Body of pancreas (tissue), 4 donors: ENCODE results near the gene PSD. TPM values are rescaled to one million over a fixed set of nuclear protein-coding genes. Genes with fewer than 3 reads are reported as not detected.

Experiments
- ATAC-seq: fragments of 150-250 bp; one replicate; pipeline ENCODE4 v1.9.1; 2016
- DNase-seq, 4 donors: peaks; one replicate each; pipeline ENCODE4 v3.0.0-alpha.2; 2019
- H3K27ac ChIP-seq, 4 donors: fragments of 200-600 bp; sonication (generic); 1 replicate in 3 of 4; 2 replicates in 1 of 4; pipeline versions ENCODE4 v1.5.1 to v1.6.1; 2016 to 2019; ENCODE audit warnings: mild to moderate bottlenecking in 1 of 4, mixed read lengths in 1 of 4, moderate library complexity in 1 of 4
- H3K27me3 ChIP-seq, 2 donors: fragments of 200-600 bp; sonication (generic); one replicate each; pipeline ENCODE4 v1.6.0; 2016; ENCODE audit warnings: mild to moderate bottlenecking in 1 of 2
- H3K36me3 ChIP-seq, 2 donors: fragments of 200-600 bp; sonication (generic); replicated peaks in 1 of 2; 2 replicates each; pipeline ENCODE4 v1.5.1; 2016; ENCODE audit warnings: low read depth in 2 of 2; ENCODE audit not compliant: insufficient read depth in 1 of 2
- H3K4me1 ChIP-seq: fragments of 200-600 bp; sonication (generic); one replicate; pipeline ENCODE4 v1.6.0; 2016
- H3K4me3 ChIP-seq, 2 donors: fragments of 200-600 bp; sonication (generic); 1 replicate in 1 of 2; 2 replicates in 1 of 2; pipeline ENCODE4 v1.5.1; 2016 to 2019
- H3K9me3 ChIP-seq, 3 donors: fragments of 200-600 bp; sonication (generic); 1 replicate in 2 of 3; 2 replicates in 1 of 3; pipeline ENCODE4 v1.5.1; 2016
- POLR2A ChIP-seq, 3 donors: fragments of 450-650 bp; IDR thresholded peaks; one replicate each; pipeline ENCODE4 v1.6.1; 2016; ENCODE audit warnings: antibody characterized with exemption in 3 of 3, mild to moderate bottlenecking in 2 of 3
- WGBS, 2 donors: methylation state at CpG; one replicate each; pipeline ENCODE4 v1.1.5; 2017; 5-methylcytosine and 5-hydroxymethylcytosine counted together
- intact Hi-C: fragments of 100-400 bp; cut with DNase I; formaldehyde crosslinking; loops from one replicate; pipeline ENCODE4 v1.15.1; 2023
- total RNA-seq, 2 donors: library from RNA; depleted of rRNA; stranded (reverse); fragments of >200 nt; gene quantifications; one replicate each; pipeline ENCODE4 v1.1.0, GENCODE V29; 2016
- TF ChIP-seq, protein P1 (sequence below), 7 experiments: fragments of 450-650 bp in 4 of 7; fragments of 200-600 bp in 3 of 7; sonication (generic) in 3 of 7; IDR thresholded peaks; one replicate each; pipeline ENCODE4 v1.5.1; 2016 to 2019; ENCODE audit warnings: antibody characterized with exemption in 7 of 7

PSD gene
- total RNA-seq, 2 donors from 2014 or later: 2.6 to 5.3 TPM

DNA sequence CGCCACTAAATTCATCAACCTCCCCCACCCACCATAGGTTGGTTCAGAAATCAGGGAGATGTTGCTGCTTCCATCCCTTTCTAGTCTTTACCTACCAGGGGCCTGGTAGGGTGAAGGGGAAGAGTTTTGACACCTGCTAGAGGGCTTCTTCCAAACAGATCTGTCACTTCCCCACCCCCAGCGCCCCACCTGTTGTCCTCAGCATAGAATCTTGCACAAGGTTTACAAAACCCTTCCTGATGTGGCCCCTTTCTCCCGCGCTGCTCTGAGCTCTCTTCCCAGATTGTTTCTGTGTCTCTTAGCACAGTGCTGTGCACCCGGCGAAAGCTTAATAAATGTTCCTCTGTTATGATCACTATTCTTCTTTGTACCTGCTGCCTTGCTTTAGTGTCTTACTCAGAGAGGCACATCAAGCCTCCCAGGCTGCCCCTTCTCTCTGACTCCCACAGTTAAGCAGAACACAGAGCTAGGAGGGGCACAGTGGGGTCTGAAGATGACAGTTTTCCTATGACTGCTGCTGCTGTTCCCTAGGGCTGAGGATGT is 44.0 kb upstream of the PSD start:
- no peaks in the 10 kb centered on the region for H3K9me3 ChIP-seq
- no peak for TF ChIP-seq POLR2A (IDR thresholded peaks at IDR 0.05)
- TF ChIP-seq, protein P1, sequence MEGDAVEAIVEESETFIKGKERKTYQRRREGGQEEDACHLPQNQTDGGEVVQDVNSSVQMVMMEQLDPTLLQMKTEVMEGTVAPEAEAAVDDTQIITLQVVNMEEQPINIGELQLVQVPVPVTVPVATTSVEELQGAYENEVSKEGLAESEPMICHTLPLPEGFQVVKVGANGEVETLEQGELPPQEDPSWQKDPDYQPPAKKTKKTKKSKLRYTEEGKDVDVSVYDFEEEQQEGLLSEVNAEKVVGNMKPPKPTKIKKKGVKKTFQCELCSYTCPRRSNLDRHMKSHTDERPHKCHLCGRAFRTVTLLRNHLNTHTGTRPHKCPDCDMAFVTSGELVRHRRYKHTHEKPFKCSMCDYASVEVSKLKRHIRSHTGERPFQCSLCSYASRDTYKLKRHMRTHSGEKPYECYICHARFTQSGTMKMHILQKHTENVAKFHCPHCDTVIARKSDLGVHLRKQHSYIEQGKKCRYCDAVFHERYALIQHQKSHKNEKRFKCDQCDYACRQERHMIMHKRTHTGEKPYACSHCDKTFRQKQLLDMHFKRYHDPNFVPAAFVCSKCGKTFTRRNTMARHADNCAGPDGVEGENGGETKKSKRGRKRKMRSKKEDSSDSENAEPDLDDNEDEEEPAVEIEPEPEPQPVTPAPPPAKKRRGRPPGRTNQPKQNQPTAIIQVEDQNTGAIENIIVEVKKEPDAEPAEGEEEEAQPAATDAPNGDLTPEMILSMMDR (IDR thresholded peaks at IDR 0.05): no peak
- H3K36me3 ChIP-seq: no peaks in the 10 kb centered on the region
- intact Hi-C loops: no loop called here
- H3K4me3 ChIP-seq: no peak overlapping the region
- ATAC-seq: no peak
- H3K27me3 ChIP-seq: no peaks in the 10 kb centered on the region
- H3K27ac ChIP-seq: no peak overlapping the region
- H3K4me1 ChIP-seq: peaks cover 16% of the 10 kb centered on the region
- no peak for DNase-seq
- 70 to 73% methylated on average over 6 of the region's 6 CpGs for WGBS, 2 donors

GRCh38 chr10:102461187-102462054 is 42.8 kb upstream of the PSD start:
- Histone ChIP-seq H3K36me3 (no peaks in the 10 kb centered on the region), H3K27me3 (no peaks in the 10 kb centered on the region), H3K27ac (peak overlapping the region in 3 of 4 donors; percentile 28 to 53 (median 31)), H3K9me3 (no peaks in the 10 kb centered on the region), H3K4me3 (peak overlapping the region in 1 of 2 donors; percentile 30), H3K4me1 (peaks cover 16% of the 10 kb centered on the region)
- WGBS, 2 donors: 1 to 2% methylated on average over 20 to 54 of the region's 54 CpGs
- peak; percentile 99 for ATAC-seq
- peak; percentile 97 to 98 (median 98) for DNase-seq
- intact Hi-C loops: no loop called here
- TF ChIP-seq, protein P1 (IDR thresholded peaks at IDR 0.05): no peak
- peak; percentile 44 to 81 (median 77) for TF ChIP-seq POLR2A (IDR thresholded peaks at IDR 0.05)

DNA sequence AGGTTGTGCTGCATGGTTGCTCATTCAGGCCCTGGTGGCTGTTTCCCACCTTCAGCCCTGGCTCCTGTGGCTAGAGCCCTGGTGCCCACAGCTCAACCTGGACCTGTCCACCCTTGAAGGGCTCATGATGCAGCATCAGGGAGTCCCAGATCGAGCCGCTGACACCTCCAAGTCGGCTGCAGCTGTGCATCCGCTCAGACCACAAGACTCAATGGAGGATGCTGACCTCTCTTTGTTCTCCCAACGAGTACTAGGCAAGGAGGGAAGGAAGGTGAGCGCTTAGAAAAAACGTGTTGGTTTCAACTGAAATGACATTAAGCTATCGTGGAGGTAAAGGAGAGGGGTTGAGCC is 42.2 kb upstream of the PSD start:
- Histone ChIP-seq H3K4me3 (no peak overlapping the region), H3K4me1 (peaks cover 16% of the 10 kb centered on the region), H3K9me3 (no peaks in the 10 kb centered on the region), H3K27ac (peak overlapping the region in 3 of 4 donors; percentile 28 to 53 (median 31)), H3K36me3 (no peaks in the 10 kb centered on the region), H3K27me3 (no peaks in the 10 kb centered on the region)
- WGBS, 2 donors: 11 to 17% methylated on average over 5 to 8 of the region's 8 CpGs
- intact Hi-C loops: no loop called here
- peak; percentile 23 for ATAC-seq
- DNase-seq: peak in 1 of 4 donors; percentile 27
- no peak for TF ChIP-seq POLR2A (IDR thresholded peaks at IDR 0.05)
- TF ChIP-seq, protein P1 (IDR thresholded peaks at IDR 0.05): no peak

- intact Hi-C loops: no loop called here
- ATAC-seq (no peak), DNase-seq (no peak)
- Histone ChIP-seq H3K36me3 (no peaks in the 10 kb centered on the region), H3K27me3 (no peaks in the 10 kb centered on the region), H3K4me1 (peaks cover 16% of the 10 kb centered on the region), H3K4me3 (no peak overlapping the region), H3K9me3 (no peaks in the 10 kb centered on the region), H3K27ac (no peak overlapping the region)
- WGBS, 2 donors: 78 to 85% methylated on average over 4 of the region's 4 CpGs
- TF ChIP-seq POLR2A (IDR thresholded peaks at IDR 0.05): no peak
- TF ChIP-seq, protein P1 (IDR thresholded peaks at IDR 0.05): no peak
Measured at GRCh38 chr10:102458656-102459055, 40.1 kb upstream of the PSD start.
